Measurements from ENCODE around the gene TMEM263. TPM values are rescaled to one million over a fixed set of nuclear protein-coding genes. Genes with fewer than 3 reads are reported as not detected.

Gene TMEM263
- total RNA-seq = 105 and 132 TPM in 2 replicates

GRCh38 chr12:106955377-106956047 lies at the start of gene TMEM263:
TSS of gene TMEM263 (plus strand) at chr12:106955907. CDS start at chr12:106967117, 11,210 bp downstream.

GRCh38 chr12:106986625-106987389 lies 31.1 kb downstream of the TMEM263 start, which contains the start of gene MTERF2:
TSS of gene MTERF2 (minus strand) at chr12:106987146. CDS start at chr12:106978714, 8,432 bp downstream.

Other genes with a start within 250 kb of the TMEM263 start
- 8.8 and 11.9 TPM in 2 replicates for gene RIC8B, start 181.2 kb upstream of the TMEM263 start, total RNA-seq
- 4.5 and 4.8 TPM in 2 replicates for gene MTERF2, start 31.2 kb downstream of the TMEM263 start, total RNA-seq
- gene CRY1, start 137.6 kb downstream of the TMEM263 start, total RNA-seq = 8.6 and 10.8 TPM in 2 replicates

All from smooth muscle cell of bladder (primary cell).